SK-N-SH treated with all-trans-retinoic acid at 6 μM for 48 hours (cell line): Measurements from ENCODE around the gene POMGNT1.

ENCODE experiments used
- ATAC-seq: fragments of 200-7000 bp; cut with Tn5 transposase; 3 replicates; pipeline ENCODE4 v1.9.1; 2020; ENCODE audit warnings: mild to moderate bottlenecking, moderate library complexity
- ARNTL ChIP-seq: fragments of 450-650 bp; formaldehyde crosslinking; IDR thresholded peaks from 2 replicates; pipeline ENCODE4 v1.5.0; 2020; ENCODE audit warnings: low read depth, mild to moderate bottlenecking, moderate library complexity, borderline replicate concordance
- BACH2 ChIP-seq: fragments of 250-450 bp; sonication (Bioruptor Pico); IDR thresholded peaks from 2 replicates; pipeline ENCODE4 v1.9.0; 2021; ENCODE audit warnings: mild to moderate bottlenecking, borderline replicate concordance
- CREB5 ChIP-seq: fragments of 250-450 bp; sonication (Bioruptor Pico); IDR thresholded peaks from 2 replicates; pipeline ENCODE4 v1.5.1; 2020; ENCODE audit warnings: low read depth, mild to moderate bottlenecking, moderate library complexity
- CSDC2 ChIP-seq: fragments of 250-450 bp; sonication (Bioruptor Pico); IDR thresholded peaks from 2 replicates; pipeline ENCODE4 v1.5.0; 2020; ENCODE audit warnings: mild to moderate bottlenecking, moderate library complexity
- CSRNP3 ChIP-seq: fragments of 250-450 bp; sonication (Bioruptor Pico); IDR thresholded peaks from 2 replicates; pipeline ENCODE4 v1.5.1; 2021; ENCODE audit warnings: mild to moderate bottlenecking, moderate library complexity
- ESRRG ChIP-seq: fragments of 250-450 bp; sonication (Bioruptor Pico); IDR thresholded peaks from 2 replicates; pipeline ENCODE4 v1.6.1; 2021; ENCODE audit warnings: mild to moderate bottlenecking
- GLIS3 ChIP-seq: fragments of 250-450 bp; sonication (Bioruptor Pico); IDR thresholded peaks from 2 replicates; pipeline ENCODE4 v1.5.0; 2020; ENCODE audit warnings: mild to moderate bottlenecking, moderate library complexity
- OSR1 ChIP-seq: fragments of 250-450 bp; sonication (Bioruptor Pico); IDR thresholded peaks from 2 replicates; pipeline ENCODE4 v1.8.0; 2022; ENCODE audit warnings: moderate library complexity, mild to moderate bottlenecking, inconsistent platforms
- PPARA ChIP-seq: fragments of 250-450 bp; sonication (Bioruptor Pico); IDR thresholded peaks from 2 replicates; pipeline ENCODE4 v1.5.0; 2020; ENCODE audit warnings: mild to moderate bottlenecking, borderline replicate concordance
- RARB ChIP-seq: fragments of 250-450 bp; sonication (Bioruptor Pico); IDR thresholded peaks from 2 replicates; pipeline ENCODE4 v1.8.0; 2021; ENCODE audit warnings: mild to moderate bottlenecking, moderate library complexity
- TCF4 ChIP-seq: fragments of 250-450 bp; sonication (Bioruptor Pico); IDR thresholded peaks from 2 replicates; pipeline ENCODE4 v1.8.0; 2021; ENCODE audit warnings: mild to moderate bottlenecking, moderate library complexity, borderline replicate concordance
- TOX ChIP-seq: fragments of 250-450 bp; sonication (Bioruptor Pico); IDR thresholded peaks from 2 replicates; pipeline ENCODE4 v1.8.0; 2021; ENCODE audit warnings: mild to moderate bottlenecking, moderate library complexity, borderline replicate concordance
- TSHZ2 ChIP-seq: fragments of 250-450 bp; sonication (Bioruptor Pico); IDR thresholded peaks from 2 replicates; pipeline ENCODE4 v1.5.0; 2020; ENCODE audit warnings: mild to moderate bottlenecking, moderate library complexity
- ZFP3 ChIP-seq: fragments of 250-450 bp; sonication (Bioruptor Pico); IDR thresholded peaks from 2 replicates; pipeline ENCODE4 v1.5.0; 2020; ENCODE audit warnings: mild to moderate bottlenecking, moderate library complexity
- ZNF565 ChIP-seq: fragments of 450-650 bp; formaldehyde crosslinking; conservative IDR thresholded peaks from 2 replicates; pipeline ENCODE4 v1.5.0; 2020; ENCODE audit warnings: low read depth, mild to moderate bottlenecking, moderate library complexity
- ZNF70 ChIP-seq: fragments of 450-650 bp; formaldehyde crosslinking; IDR thresholded peaks from 2 replicates; pipeline ENCODE4 v1.5.0; 2020; ENCODE audit warnings: mild to moderate bottlenecking, moderate library complexity
- ZNF8 ChIP-seq: fragments of 450-650 bp; formaldehyde crosslinking; IDR thresholded peaks from 2 replicates; pipeline ENCODE4 v1.5.0; 2020; ENCODE audit warnings: mild to moderate bottlenecking, moderate library complexity
- TF ChIP-seq, protein P1 (sequence below): fragments of 250-450 bp; sonication (Bioruptor Pico); IDR thresholded peaks from 2 replicates; pipeline ENCODE4 v1.8.0; 2021; ENCODE audit warnings: low read depth, mild to moderate bottlenecking, moderate library complexity, borderline replicate concordance
- TF ChIP-seq, protein P2 (sequence below): fragments of 250-450 bp; sonication (Bioruptor Pico); IDR thresholded peaks from 2 replicates; pipeline ENCODE4 v1.8.0; 2020; ENCODE audit warnings: mild to moderate bottlenecking, moderate library complexity, borderline replicate concordance

POMGNT1 gene

GRCh38 chr1:46172321-46172720, 25.9 kb downstream of the POMGNT1 start:
- TF ChIP-seq ZNF565 (CRISPR knock-in tag) (no peak), PPARA (CRISPR knock-in tag) (no peak), CSDC2 (CRISPR knock-in tag) (no peak), ZNF70 (CRISPR knock-in tag) (no peak), CSRNP3 (no peak), TOX (CRISPR knock-in tag) (no peak), ARNTL (no peak), TCF4 (CRISPR knock-in tag) (no peak)
- TF ChIP-seq, protein P1, sequence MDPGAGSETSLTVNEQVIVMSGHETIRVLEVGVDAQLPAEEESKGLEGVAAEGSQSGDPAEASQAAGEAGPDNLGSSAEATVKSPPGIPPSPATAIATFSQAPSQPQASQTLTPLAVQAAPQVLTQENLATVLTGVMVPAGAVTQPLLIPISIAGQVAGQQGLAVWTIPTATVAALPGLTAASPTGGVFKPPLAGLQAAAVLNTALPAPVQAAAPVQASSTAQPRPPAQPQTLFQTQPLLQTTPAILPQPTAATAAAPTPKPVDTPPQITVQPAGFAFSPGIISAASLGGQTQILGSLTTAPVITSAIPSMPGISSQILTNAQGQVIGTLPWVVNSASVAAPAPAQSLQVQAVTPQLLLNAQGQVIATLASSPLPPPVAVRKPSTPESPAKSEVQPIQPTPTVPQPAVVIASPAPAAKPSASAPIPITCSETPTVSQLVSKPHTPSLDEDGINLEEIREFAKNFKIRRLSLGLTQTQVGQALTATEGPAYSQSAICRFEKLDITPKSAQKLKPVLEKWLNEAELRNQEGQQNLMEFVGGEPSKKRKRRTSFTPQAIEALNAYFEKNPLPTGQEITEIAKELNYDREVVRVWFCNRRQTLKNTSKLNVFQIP (CRISPR knock-in tag) = no peak
- TF ChIP-seq, all 23 proteins: peak for 0
- no peak for ATAC-seq

- ATAC-seq = no peak
- TF ChIP-seq RARB (no peak), BACH2 (CRISPR knock-in tag) (no peak), CSDC2 (CRISPR knock-in tag) (no peak), TSHZ2 (no peak), ZFP3 (CRISPR knock-in tag) (no peak), ARNTL (no peak), GLIS3 (CRISPR knock-in tag) (no peak), TCF4 (CRISPR knock-in tag) (no peak), TOX (CRISPR knock-in tag) (no peak), CREB5 (CRISPR knock-in tag) (no peak), CSRNP3 (no peak), ESRRG (no peak), ZNF8 (no peak), PPARA (CRISPR knock-in tag) (no peak), OSR1 (CRISPR knock-in tag) (no peak)
- TF ChIP-seq, protein P1 (CRISPR knock-in tag) = no peak
- TF ChIP-seq, protein P2, sequence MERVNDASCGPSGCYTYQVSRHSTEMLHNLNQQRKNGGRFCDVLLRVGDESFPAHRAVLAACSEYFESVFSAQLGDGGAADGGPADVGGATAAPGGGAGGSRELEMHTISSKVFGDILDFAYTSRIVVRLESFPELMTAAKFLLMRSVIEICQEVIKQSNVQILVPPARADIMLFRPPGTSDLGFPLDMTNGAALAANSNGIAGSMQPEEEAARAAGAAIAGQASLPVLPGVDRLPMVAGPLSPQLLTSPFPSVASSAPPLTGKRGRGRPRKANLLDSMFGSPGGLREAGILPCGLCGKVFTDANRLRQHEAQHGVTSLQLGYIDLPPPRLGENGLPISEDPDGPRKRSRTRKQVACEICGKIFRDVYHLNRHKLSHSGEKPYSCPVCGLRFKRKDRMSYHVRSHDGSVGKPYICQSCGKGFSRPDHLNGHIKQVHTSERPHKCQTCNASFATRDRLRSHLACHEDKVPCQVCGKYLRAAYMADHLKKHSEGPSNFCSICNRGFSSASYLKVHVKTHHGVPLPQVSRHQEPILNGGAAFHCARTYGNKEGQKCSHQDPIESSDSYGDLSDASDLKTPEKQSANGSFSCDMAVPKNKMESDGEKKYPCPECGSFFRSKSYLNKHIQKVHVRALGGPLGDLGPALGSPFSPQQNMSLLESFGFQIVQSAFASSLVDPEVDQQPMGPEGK = no peak
Measured at GRCh38 chr1:46171871-46172270, 26.4 kb downstream of the POMGNT1 start.
